ENCODE data around the gene TEX53.
A peak's percentile ranks its signal among the peaks of the same experiment; 100 is the strongest.

TEX53 gene

GRCh38 chr9:114662081-114662989 lies 4.7 kb upstream of the TEX53 start:
- no peak overlapping the region for H3K9ac ChIP-seq
- H2AFZ ChIP-seq (ENCODE audit: low read depth), result no peak overlapping the region
- peak; percentile 91 for TF ChIP-seq CTCF (conservative IDR thresholded peaks at IDR 0.05; ENCODE audit: low read depth, low read length)
- no peak overlapping the region for H3K27ac ChIP-seq
- H3K4me1 ChIP-seq (ENCODE audit: low read depth, poor library complexity, severe bottlenecking), result no peaks in the 10 kb centered on the region
- no peaks in the 10 kb centered on the region for H3K36me3 ChIP-seq (ENCODE audit: insufficient read depth)
- H3K79me2 ChIP-seq (ENCODE audit: insufficient read depth, low read depth), result no peaks in the 10 kb centered on the region
- no peak overlapping the region for H3K4me3 ChIP-seq (IDR thresholded peaks at IDR 0.05; ENCODE audit: insufficient read depth, low read depth, low read length)
- H3K27me3 ChIP-seq (ENCODE audit: insufficient read depth, low read depth), result no peaks in the 10 kb centered on the region
- no peaks in the 10 kb centered on the region for H4K20me1 ChIP-seq (ENCODE audit: insufficient read depth)
- no peak overlapping the region for H3K4me2 ChIP-seq

- no peaks in the 10 kb centered on the region for H3K27me3 ChIP-seq (ENCODE audit: insufficient read depth, low read depth)
- H3K27ac ChIP-seq, result no peak overlapping the region
- TF ChIP-seq CTCF (conservative IDR thresholded peaks at IDR 0.05; ENCODE audit: low read depth, low read length), result no peak
- no peak overlapping the region for H3K4me2 ChIP-seq
- H4K20me1 ChIP-seq (ENCODE audit: insufficient read depth), result no peaks in the 10 kb centered on the region
- H3K79me2 ChIP-seq (ENCODE audit: insufficient read depth, low read depth), result no peaks in the 10 kb centered on the region
- no peak overlapping the region for H2AFZ ChIP-seq (ENCODE audit: low read depth)
- H3K36me3 ChIP-seq (ENCODE audit: insufficient read depth), result no peaks in the 10 kb centered on the region
- no peak overlapping the region for H3K4me3 ChIP-seq (IDR thresholded peaks at IDR 0.05; ENCODE audit: insufficient read depth, low read depth, low read length)
- H3K9ac ChIP-seq, result no peak overlapping the region
- peaks cover 15% of the 10 kb centered on the region for H3K4me1 ChIP-seq (ENCODE audit: low read depth, poor library complexity, severe bottlenecking)
Measured at GRCh38 chr9:114656301-114656700, 1.3 kb downstream of the TEX53 start.

GRCh38 chr9:114655689-114656088 lies 1.9 kb downstream of the TEX53 start:
- Histone ChIP-seq H3K4me2 (no peak overlapping the region), H3K27me3 (ENCODE audit: insufficient read depth, low read depth) (no peaks in the 10 kb centered on the region), H3K79me2 (ENCODE audit: insufficient read depth, low read depth) (no peaks in the 10 kb centered on the region), H3K9ac (no peak overlapping the region), H3K36me3 (ENCODE audit: insufficient read depth) (no peaks in the 10 kb centered on the region), H3K4me1 (ENCODE audit: low read depth, poor library complexity, severe bottlenecking) (peaks cover 15% of the 10 kb centered on the region), H2AFZ (ENCODE audit: low read depth) (no peak overlapping the region), H3K27ac (no peak overlapping the region), H4K20me1 (ENCODE audit: insufficient read depth) (no peaks in the 10 kb centered on the region), H3K4me3 (IDR thresholded peaks at IDR 0.05; ENCODE audit: insufficient read depth, low read depth, low read length) (no peak overlapping the region)
- TF ChIP-seq CTCF (conservative IDR thresholded peaks at IDR 0.05; ENCODE audit: low read depth, low read length), result no peak

- Histone ChIP-seq H3K4me1 (ENCODE audit: low read depth, poor library complexity, severe bottlenecking) (peaks cover 15% of the 10 kb centered on the region), H3K4me3 (IDR thresholded peaks at IDR 0.05; ENCODE audit: insufficient read depth, low read depth, low read length) (no peak overlapping the region), H3K79me2 (ENCODE audit: insufficient read depth, low read depth) (no peaks in the 10 kb centered on the region), H3K27me3 (ENCODE audit: insufficient read depth, low read depth) (no peaks in the 10 kb centered on the region), H4K20me1 (ENCODE audit: insufficient read depth) (no peaks in the 10 kb centered on the region), H3K9ac (no peak overlapping the region), H3K27ac (no peak overlapping the region), H3K36me3 (ENCODE audit: insufficient read depth) (no peaks in the 10 kb centered on the region), H3K4me2 (peak overlapping the region; percentile 23), H2AFZ (ENCODE audit: low read depth) (peak overlapping the region; percentile 21; the same call in 1 of the 2 replicates)
- TF ChIP-seq CTCF (conservative IDR thresholded peaks at IDR 0.05; ENCODE audit: low read depth, low read length), result peak; percentile 93
Measured at GRCh38 chr9:114653556-114654159, 3.9 kb downstream of the TEX53 start.
